GM10847 (cell line): ENCODE results near the gene GAS6.

Source experiments
- POLR2A ChIP-seq: IDR thresholded peaks from 2 replicates; pipeline ENCODE4 v1.6.1; 2011; ENCODE audit not compliant: insufficient read length; ENCODE audit errors: extremely low read depth

GAS6 gene

DNA sequence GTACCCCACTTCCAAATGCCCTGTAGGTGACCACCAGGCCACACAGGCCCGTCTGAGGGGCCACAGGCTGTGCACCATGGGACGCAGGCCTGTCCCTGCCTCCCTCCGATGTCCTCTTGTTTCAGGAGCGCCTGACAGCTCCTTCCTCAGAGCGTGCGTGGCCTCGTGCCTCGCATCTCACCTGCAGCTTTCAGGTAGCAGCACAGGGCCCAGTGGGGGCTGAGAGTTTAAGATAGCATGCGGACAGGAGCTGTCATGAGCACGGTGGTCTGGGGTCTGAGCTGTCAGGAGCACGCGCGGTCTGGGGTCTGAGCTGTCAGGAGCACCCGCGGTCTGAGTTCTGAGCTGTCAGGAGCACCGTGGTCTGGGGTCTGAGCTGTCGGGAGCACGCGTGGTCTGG lies 40.1 kb downstream of the GAS6 start:
- TF ChIP-seq POLR2A: no peak

DNA sequence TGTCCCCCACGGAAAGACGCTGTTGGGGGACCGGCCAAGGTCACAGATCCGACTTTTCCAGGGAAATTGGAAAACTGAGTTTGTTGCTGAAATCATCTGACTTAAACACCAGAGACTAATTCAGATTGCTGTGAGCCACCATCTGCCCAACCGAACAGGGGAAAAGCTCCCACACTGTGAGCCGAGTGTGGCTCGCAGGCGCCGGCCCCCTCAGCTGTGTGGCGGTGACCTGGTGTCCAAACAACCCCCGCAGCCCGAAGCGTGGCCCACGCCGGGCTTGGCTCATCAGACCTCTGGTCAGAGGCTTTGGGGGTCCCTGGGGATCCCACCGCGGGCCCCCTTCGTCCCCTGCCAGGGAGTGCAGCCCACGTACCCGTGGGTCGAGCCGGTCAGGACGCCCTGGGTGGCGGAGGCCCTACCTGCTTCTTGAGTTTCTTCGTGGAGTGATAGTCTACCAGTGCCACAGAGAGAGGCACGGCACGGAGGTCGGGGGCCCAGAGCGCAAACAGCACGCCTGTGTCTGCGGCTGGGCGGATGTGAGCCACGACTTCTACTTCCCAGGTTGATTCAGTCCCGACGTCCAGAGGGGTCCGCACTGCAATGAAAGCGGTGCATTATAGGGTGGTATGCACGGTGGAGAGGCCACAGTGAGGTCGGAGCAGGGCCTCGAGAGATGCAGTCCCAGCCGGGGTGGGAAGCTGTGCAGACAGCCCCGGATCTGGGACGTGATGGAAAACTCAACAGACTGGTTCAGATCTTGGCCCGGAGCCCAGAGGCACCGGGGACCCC lies 40.7 kb downstream of the GAS6 start:
- TF ChIP-seq POLR2A: no peak

DNA sequence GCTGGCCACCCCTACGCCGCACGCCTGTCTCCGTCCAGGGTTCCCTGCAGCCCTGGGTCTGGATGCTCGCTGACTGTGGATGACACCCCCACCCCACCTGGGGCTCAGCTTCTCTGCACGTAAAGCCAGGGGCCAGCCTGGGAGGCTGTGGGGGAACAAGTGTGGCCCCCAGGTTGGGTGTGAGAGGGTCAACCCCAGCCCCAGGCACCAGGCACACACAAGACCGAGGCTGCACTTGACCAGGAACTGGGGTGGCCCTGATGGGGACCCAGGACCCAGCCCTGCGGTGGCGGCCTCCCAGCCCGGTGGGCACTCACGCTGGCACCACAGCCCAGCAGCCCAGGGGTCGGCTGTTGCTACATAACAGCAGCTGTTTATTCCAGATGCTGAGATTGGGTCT lies 41.6 kb downstream of the GAS6 start:
- no peak for TF ChIP-seq POLR2A

DNA sequence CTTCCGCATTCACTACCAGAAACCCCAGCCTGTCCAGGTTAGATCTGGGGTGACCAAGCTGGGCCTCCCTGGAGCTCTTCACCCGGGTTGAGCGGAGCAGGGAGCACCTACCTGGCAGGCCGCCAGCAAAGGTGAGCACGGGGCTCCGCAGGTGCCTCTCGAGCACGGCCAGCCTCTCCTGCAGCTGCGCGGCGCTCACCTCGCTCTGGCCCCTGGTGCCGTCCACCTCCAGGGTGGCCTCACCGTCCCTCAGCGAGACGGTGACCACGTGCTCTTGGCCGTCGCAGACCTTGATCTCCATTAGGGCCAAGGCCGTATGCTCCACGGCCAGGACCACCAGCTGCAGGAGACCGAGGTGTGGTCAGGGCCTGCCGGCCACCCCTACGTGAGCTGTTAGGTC lies 42.0 kb downstream of the GAS6 start:
- no peak for TF ChIP-seq POLR2A

DNA sequence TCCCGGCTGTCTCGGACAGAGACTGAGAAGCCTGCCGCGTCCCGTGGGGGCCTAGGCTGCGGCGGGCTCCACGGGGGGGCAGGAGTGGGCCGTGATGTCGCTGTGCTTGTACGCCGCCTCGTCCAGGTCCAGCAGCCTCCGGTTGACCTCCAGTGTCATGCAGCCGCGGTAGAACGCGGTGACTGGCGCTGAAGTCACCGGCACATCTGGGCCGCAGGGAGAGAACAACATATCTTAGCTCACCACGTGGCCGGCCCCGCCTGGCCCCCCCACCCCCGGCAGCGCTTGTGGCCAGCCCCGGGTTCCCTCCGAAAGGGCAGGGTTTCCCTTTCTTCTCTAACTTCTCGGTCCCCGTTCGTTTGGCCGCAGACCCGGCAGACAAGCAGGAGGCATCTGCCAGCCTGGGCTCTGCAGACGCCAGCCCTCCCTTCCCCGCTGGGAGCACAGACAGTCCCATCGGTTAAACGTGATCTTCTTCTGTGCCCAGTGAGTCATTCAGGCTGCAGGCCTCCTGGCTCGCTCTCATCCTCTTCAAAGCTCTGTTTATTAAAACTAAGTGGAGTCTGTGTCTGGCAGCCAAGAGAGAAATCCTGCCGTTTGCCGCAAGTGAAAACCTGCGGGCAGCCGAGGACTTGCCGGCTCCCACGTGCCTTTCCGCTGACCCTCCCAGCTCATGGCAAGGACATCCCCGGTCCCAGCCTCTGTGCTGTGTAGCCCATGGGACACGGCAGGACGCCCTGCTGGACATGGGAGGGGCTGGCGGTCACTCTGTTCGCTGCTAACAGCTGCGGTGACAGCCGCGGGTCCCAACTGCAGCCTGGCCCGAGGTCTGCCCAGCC lies 42.8 kb downstream of the GAS6 start:
- TF ChIP-seq POLR2A: no peak

DNA sequence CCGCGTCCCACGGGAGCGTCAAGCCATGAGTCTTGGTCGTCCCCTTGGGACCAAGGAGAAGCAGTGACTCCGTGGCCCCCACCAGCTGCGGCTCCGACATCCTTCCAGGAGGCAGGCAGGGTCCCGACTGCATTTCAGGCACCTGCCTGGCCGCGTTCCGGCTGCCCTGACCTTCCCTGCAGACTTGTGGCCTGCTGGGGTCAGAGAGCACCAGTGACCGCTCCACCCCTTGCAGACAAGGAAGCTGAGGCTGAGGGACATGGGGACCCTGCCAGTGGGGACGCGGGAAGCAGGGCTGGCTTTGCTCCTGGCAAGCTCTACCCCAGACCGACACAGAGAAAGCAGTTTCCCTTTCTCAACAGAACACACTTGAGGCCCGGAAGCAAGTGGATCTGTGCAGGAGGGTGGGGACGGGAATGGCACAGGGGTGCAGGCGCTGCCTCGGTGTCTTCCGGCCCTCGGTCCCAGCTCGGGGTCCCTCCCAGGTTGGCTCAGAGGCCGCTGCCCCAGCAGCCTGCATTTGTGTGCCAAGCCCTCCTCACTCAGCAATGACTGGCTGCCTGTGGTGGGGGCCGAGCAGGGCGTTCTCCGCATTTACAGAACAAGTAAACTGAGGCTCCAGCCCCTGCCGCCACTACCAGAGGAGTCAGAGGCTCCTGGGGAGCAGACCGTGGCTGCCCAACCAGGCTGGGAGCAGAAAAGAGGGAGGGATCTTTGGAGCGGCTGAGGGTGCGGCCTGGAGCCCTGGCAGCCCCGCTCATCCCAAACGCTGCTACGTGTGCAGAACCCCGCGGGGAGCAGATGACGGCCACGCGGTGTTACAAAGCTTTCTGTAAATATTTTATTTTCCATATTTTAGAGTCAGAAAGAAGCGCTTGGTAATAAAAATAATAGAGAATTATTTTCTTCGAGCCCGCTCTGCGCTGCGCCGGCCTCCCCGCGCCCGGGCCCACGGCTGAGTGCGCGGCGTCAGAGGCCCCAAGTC lies 43.9 kb downstream of the GAS6 start:
- no peak for TF ChIP-seq POLR2A

DNA sequence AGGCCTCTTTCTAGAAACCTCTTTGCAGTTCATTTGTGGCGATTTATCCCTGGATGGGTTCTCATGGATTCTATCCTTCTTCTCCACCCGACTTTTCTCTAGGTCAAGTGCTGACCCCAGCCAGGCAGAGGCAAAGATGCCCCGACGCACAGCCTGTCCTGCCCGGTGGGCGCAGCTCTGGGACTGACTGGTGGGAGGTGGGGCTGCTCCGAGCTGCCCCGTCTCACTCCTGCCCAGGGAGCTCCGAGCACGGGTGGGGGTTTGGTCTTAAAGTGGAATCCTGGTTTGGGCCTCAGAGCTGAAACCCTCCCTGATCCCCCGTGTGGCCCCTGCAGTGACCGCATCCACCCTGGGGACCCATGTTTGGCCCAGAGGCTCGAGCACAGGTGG lies 44.5 kb downstream of the GAS6 start:
- no peak for TF ChIP-seq POLR2A

DNA sequence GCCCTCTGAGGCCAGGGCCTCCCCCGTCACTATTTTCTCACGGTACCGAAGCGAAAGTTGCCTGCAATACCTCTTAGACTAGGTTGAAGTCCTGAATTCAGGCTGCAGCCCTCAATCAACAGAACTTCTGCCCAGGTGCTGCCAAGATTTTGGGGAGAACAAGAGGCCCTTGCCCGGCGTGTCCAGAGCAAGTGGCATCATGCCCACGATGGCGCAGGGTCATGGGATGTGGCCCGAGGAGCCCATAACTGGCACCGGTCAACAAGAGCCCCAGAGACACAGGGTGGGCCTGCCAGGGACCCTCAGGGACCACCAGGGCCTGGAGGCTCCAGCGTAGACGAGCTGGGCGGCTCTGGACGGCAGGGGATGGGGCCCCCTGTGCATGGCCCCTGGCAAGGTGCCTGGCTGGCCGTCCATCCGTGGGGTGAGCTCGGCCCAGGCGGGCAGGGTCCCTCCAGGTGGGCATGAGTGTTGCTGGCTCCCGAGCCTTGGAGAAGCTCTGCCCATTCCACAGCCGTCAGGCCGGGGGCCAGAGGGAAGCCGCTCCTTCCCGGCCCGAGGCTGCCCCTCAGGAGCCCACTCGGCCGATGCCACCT lies 45.1 kb downstream of the GAS6 start:
- no peak for TF ChIP-seq POLR2A

DNA sequence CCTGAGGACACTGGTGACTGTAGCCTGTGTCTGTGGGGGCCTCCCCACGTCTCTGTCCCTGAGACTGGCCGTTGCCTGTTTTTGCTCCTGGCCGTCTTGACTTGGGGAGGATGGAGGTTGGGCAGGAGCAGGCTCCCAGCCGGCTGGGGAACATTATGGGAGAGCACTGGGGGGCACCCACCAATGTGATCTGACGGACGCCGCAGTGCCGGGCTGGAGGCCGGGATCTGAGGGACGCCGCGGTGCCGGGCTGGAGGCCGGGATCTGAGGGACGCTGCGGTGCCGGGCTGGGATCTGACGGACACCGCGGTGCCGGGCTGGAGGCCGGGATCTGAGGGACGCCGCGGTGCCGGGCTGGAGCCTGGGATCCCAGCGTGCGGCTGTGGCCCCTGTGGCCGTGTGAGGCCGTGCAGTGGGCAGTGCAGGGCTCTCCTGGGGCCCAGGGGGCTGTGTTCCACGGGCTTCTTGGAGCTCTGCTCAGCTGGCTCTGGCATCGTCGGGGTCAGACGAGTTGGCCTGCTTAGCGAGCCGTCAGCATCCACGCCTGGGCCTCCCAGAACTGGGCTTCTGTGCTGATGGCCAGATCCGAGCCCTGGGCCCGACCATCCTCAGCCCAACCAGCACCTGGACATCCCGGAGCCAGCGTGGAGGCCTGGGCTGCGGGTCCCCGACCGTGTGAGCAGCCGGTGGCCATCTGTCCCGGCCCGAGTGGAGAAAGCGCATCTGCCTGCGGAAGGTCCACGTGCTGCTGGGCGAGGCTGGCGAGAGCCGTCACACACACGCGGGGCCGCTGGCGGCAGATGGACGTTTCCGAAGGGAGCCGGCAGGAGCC lies 45.8 kb downstream of the GAS6 start:
- no peak for TF ChIP-seq POLR2A

DNA sequence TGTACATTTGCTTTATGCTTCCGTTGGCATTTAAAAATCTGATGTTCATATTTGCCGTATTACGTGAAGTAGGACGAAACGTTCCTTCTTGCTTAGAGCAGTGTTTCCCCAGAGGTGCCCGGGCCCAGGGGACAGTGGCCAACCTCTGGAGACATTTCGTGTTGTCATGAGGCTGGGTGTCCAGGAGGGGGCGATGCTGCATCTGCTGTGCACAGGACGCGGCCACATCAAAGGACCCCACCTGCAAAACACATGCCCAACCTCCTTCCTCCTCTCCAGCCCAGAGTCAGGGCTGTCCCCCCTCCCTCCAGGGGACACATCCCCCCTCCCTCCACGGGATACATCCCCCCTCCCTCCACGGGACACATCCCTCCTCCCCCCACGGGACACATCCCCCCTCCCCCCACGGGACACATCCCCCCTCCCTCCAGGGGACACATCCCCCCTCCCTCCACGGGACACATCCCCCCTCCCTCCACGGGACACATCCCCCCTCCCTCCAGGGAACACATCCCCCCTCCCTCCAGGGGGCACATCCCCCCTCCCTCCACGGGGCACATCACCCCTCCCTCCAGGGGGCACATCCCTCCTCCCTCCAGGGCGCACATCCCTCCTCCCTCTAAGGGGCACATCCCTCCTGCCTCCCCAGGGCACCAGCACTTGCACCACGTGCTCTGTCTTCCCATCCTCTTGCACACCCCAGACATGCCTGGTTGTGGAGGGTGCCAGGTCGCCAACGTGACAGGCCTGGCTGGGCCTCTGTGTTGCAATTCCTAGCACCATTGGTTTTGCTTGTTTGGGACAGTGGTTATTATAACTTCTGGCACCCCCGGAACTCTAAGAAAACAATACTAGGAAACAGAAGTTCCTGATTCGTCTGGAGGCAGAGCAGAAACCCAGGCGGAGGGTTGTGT lies 46.7 kb downstream of the GAS6 start:
- no peak for TF ChIP-seq POLR2A

DNA sequence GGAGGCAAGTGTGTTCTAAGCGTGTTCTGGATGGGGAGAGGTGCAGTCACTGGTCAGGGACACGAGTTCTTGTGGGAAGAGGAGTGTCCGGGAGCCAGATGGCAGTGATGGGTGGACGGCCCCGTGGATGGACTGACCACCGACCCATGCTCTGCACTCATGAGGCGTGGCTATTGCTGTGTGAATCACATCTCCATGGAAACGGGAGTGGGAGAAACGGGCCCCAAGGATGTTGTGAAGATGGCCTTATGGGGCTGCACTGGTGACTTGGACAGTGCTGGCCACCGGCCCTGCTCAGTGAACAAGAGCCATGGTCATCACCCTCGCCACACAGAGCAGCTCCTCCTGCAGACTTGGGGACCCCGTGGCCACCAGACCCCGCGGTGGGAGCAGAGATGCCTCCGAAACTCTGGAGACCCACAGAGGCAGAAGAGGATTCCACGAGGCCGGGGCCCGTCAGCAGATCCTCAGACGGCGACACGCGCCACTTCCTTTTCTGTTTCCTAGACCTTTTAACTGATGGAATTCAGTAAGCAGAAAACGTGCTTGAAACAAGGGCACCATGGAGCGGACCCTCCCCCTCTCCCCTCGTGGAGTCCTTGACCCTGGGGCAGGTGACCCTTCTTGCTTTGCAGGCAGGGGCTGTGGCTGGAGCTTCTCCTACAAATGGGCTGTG lies 47.5 kb downstream of the GAS6 start:
- no peak for TF ChIP-seq POLR2A

DNA sequence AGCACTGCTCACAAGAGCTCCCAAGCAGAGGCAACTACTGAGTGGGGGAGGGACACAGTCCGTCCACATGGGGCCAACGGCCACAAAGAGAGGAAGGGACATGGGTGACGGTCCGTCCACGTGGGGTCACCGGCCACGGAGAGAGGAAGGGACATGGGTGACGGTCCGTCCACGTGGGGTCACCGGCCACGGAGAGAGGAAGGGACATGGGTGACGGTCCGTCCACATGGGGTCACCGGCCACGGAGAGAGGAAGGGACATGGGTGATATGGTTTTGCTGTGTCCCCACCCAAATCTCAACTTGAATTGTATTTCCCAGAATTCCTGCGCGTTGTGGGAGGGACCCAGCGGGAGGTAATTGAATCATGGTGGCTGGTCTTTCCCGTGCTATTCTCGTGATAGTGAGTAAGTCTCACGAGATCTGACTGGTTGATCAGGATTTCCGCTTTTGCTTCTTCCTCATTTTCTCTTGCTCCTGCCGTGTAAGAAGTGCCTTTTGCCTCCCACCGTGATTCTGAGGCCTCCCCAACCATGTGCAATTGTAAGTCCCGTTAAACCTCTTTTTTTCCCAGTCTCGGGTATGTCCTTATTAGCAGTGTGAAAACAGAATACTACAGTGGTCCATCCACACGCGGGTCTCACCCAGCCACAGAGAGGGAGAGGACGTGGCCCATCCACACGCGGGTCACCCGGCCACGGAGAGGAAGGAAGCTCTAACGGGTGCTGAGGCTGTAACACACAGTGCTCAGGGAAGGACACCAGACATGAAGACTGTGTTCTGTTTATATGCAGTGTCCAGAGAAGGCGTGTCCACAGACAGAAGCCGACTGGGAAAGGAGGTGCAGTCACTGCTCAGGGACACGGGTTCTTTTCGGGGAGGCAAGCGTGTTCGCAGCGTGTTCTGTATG lies 48.5 kb downstream of the GAS6 start:
- TF ChIP-seq POLR2A: no peak

DNA sequence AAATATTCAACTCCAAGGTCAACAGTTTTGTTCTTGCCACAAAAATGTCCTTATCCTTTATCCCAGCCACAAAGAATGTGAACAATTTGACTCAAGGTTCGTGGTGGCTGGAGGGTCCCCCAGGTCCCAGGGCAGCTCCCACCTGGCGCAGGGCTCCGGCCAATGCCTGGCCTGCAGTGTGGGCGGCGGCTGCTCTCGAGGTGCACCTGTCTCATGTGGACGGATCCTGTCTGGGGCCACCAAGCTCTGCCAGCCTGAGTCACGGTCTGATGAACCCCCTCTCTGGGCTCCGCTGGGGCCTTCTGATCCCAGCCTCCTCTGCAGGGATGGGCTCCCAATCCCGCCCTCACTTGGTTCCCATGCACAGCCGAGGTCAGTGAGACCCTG lies 49.4 kb downstream of the GAS6 start:
- TF ChIP-seq POLR2A: no peak
